HL-60 (cell line): Measurements from ENCODE around the gene SFT2D1.

Experiments used
- DNase-seq, 2 experiments: peaks; one replicate each; pipeline ENCODE4 v3.0.0-alpha.2; 2010 to 2020; ENCODE audit warnings: low read depth in 1 of 2, low spot score in 1 of 2
- H3K27ac ChIP-seq: fragments of 250-450 bp; sonication (Bioruptor Pico); replicated peaks from 2 replicates; pipeline ENCODE4 v1.5.1; 2020; ENCODE audit warnings: mild to moderate bottlenecking, moderate library complexity
- H3K27me3 ChIP-seq: fragments of 250-450 bp; sonication (Bioruptor Pico); 2 replicates; pipeline ENCODE4 v1.5.1; 2021; ENCODE audit warnings: mild to moderate bottlenecking, moderate library complexity; ENCODE audit not compliant: insufficient read depth, poor library complexity, severe bottlenecking
- H3K4me3 ChIP-seq: replicated peaks from 2 replicates; pipeline ENCODE4 v1.5.1; 2011; ENCODE audit warnings: mild to moderate bottlenecking, control low read depth, low read length; ENCODE audit not compliant: insufficient read depth
- CTCF ChIP-seq: IDR thresholded peaks from one replicate; pipeline ENCODE4 v1.5.1; 2011; ENCODE audit warnings: low read length, control low read depth, inconsistent platforms; ENCODE audit not compliant: insufficient read depth
- GABPA ChIP-seq: IDR thresholded peaks from 2 replicates; pipeline ENCODE4 v1.6.1; 2012; ENCODE audit warnings: low read depth
- POLR2AphosphoS5 ChIP-seq: IDR thresholded peaks from 2 replicates; pipeline ENCODE4 v1.6.1; 2012; ENCODE audit warnings: low read depth
- REST ChIP-seq: IDR thresholded peaks from 2 replicates; pipeline ENCODE4 v1.6.1; 2012; ENCODE audit warnings: low read depth; ENCODE audit not compliant: insufficient replicate concordance
- SPI1 ChIP-seq: IDR thresholded peaks from 2 replicates; pipeline ENCODE4 v1.6.1; 2012; ENCODE audit warnings: low read depth, mild to moderate bottlenecking, borderline replicate concordance

The SFT2D1 gene

GRCh38 chr6:166300357-166300987 is 41.9 kb downstream of the SFT2D1 start:
- Histone ChIP-seq H3K27me3 (peaks cover 3% of the 10 kb centered on the region), H3K27ac (no peak overlapping the region), H3K4me3 (no peak overlapping the region)
- TF ChIP-seq POLR2AphosphoS5 (no peak), REST (no peak), GABPA (no peak), CTCF (no peak), SPI1 (no peak)
- DNase-seq, result no peak

GRCh38 chr6:166297606-166298005 is 44.7 kb downstream of the SFT2D1 start:
- no peak for DNase-seq
- no peaks in the 10 kb centered on the region for H3K27me3 ChIP-seq
- H3K4me3 ChIP-seq, result no peak overlapping the region
- no peak overlapping the region for H3K27ac ChIP-seq
- TF ChIP-seq CTCF (no peak), POLR2AphosphoS5 (no peak), GABPA (no peak), SPI1 (no peak), REST (no peak)

DNA sequence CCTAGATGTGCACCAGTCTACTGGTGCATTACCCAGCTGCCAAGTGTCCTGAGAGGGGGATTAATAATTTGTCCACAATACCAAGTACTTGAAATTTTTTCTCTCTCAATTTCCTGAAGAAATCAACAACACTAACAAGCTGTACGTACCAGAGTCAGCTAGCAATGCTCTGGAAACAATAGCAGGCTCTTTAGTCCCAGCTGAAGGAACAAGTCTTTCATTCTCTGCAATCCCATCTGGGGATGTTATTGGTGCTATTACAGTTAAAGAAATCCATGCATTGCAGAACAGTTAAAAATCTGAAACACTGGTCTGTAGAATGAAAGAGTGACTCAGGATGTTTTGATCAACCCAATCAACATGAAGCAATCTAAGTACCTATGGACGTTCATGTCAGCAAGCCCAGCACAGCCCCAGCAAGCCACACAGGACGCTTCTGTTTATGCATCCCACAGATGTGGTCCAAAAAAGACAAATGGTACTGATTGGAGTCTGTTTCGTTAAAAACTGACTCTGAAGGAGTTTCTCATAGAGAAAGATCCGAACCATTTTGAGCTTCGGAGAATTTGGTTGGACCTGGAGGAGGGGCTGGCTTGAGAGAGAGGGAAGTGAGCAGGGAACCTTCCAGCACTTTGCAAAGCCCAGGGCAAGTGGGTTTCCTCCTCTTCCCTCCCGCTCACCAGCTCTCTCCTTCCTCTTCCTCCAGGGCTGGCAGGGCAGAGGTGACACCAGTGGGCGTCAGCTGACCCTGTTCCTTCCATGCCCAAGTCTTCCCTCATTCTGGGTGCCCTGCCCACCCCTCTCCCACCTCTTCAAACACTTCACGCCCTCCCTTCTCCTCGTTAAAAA is 46.1 kb downstream of the SFT2D1 start:
- Histone ChIP-seq H3K4me3 (no peak overlapping the region), H3K27me3 (no peaks in the 10 kb centered on the region), H3K27ac (no peak overlapping the region)
- TF ChIP-seq SPI1 (no peak), CTCF (no peak), POLR2AphosphoS5 (no peak), REST (no peak), GABPA (no peak)
- DNase-seq, result no peak
